Thyroid gland (tissue), 4 donors: ENCODE results near the gene ARIH2.
A peak's percentile ranks its signal among the peaks of the same experiment; 100 is the strongest.

Experiments used
- POLR2A ChIP-seq, 2 donors: fragments of 450-650 bp; IDR thresholded peaks; one replicate each; pipeline ENCODE4 v1.6.1; 2017; ENCODE audit warnings: antibody characterized with exemption in 2 of 2, mild to moderate bottlenecking in 2 of 2, moderate library complexity in 1 of 2
- TF ChIP-seq, protein P1 (sequence below), 6 experiments: fragments of 200-600 bp in 3 of 6; fragments of 450-650 bp in 3 of 6; sonication (generic) in 3 of 6; IDR thresholded peaks; one replicate each; pipeline ENCODE4 v1.5.1; 2016 to 2019; ENCODE audit warnings: antibody characterized with exemption in 6 of 6, mild to moderate bottlenecking in 2 of 6, inconsistent platforms in 1 of 6, moderate library complexity in 1 of 6

DNA sequence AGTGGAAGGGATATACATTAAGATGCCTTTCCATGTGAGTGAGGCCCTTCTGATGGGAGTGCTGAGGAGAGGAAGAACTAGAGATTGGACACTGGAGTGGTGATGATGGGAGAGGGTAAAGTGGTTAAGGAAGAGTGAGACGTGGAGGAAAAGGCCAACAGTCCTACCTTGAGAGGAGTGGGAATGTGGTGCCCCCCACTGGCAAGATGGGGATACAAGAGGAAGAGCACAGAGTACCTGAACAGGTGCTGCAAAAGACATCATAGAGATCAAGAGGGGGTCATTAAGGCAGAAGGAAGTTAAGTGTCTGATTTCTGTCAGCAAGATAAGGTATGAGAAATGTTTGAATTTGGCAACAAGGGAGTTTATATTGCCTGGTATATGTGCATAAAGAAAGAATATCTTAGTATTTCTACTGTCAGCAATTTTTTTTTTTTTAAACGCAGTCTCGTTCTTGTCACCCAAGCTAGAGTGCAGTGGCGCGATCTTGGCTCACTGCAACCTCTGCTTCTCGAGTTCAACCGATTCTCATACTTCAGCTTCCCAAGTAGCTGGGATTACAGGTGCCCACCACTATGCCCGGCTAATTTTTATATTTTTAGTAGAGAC is 34.0 kb downstream of the ARIH2 start:
- TF ChIP-seq, protein P1, sequence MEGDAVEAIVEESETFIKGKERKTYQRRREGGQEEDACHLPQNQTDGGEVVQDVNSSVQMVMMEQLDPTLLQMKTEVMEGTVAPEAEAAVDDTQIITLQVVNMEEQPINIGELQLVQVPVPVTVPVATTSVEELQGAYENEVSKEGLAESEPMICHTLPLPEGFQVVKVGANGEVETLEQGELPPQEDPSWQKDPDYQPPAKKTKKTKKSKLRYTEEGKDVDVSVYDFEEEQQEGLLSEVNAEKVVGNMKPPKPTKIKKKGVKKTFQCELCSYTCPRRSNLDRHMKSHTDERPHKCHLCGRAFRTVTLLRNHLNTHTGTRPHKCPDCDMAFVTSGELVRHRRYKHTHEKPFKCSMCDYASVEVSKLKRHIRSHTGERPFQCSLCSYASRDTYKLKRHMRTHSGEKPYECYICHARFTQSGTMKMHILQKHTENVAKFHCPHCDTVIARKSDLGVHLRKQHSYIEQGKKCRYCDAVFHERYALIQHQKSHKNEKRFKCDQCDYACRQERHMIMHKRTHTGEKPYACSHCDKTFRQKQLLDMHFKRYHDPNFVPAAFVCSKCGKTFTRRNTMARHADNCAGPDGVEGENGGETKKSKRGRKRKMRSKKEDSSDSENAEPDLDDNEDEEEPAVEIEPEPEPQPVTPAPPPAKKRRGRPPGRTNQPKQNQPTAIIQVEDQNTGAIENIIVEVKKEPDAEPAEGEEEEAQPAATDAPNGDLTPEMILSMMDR (IDR thresholded peaks at IDR 0.05) = peak; percentile 16 to 64 (median 46)
- no peak for TF ChIP-seq POLR2A (IDR thresholded peaks at IDR 0.05)
